ENCODE results near the gene SLC2A5. TPM values are rescaled to one million over a fixed set of nuclear protein-coding genes. Genes with fewer than 3 reads are reported as not detected.

The SLC2A5 gene
- total and polyA plus RNA-seq, 9 of the 15 experiments (the other 6 are each of a cell fraction or from before 2014, with no cell fraction given), result 0.08 TPM; not detected in 8

DNA sequence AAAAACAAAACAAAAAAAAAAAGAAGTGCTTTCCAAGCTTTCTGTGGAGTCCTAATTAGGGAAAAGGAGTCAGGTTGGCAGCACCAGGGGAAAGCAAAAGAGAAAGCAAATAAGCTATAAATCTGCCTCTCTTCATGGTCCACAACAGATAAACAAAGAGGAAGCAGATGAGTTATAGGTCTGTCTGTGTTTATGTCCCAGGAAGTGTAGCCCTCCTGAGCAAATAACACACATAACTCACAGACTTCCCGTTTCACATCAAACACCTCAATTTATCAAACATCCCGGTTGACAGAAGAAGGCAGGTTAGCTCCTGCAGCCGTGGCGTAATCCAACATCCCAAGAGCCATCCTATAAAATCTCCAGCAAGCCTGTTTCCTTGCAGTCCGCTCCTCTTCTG is 5.6 kb upstream of the SLC2A5 start (continued):
- TF ChIP-seq, protein P1, sequence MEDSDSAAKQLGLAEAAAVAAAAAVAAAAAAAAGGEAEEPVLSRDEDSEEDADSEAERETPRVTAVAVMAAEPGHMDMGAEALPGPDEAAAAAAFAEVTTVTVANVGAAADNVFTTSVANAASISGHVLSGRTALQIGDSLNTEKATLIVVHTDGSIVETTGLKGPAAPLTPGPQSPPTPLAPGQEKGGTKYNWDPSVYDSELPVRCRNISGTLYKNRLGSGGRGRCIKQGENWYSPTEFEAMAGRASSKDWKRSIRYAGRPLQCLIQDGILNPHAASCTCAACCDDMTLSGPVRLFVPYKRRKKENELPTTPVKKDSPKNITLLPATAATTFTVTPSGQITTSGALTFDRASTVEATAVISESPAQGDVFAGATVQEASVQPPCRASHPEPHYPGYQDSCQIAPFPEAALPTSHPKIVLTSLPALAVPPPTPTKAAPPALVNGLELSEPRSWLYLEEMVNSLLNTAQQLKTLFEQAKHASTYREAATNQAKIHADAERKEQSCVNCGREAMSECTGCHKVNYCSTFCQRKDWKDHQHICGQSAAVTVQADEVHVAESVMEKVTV (CRISPR knock-in tag; IDR thresholded peaks at IDR 0.05), result no peak
- TF ChIP-seq TRIM28 (IDR thresholded peaks at IDR 0.05) (no peak), C11orf30 (IDR thresholded peaks at IDR 0.05; ENCODE audit: low read depth) (no peak), CREB1 (IDR thresholded peaks at IDR 0.05) (no peak), CREB1 (CRISPR knock-in tag; IDR thresholded peaks at IDR 0.05) (no peak), ETV1 (tag; conservative IDR thresholded peaks at IDR 0.05; ENCODE audit: low read depth) (peak; percentile 87), HEY1 (CRISPR knock-in tag; IDR thresholded peaks at IDR 0.05; ENCODE audit: borderline replicate concordance) (no peak), ZBED1 (IDR thresholded peaks at IDR 0.05) (no peak), ZFP36 (IDR thresholded peaks at IDR 0.05; ENCODE audit: low read depth, low read length, partially characterized antibody) (no peak), NONO (IDR thresholded peaks at IDR 0.05; ENCODE audit: low read depth in 2 of 2, low read length in 1 of 2) (no peak)

DNA sequence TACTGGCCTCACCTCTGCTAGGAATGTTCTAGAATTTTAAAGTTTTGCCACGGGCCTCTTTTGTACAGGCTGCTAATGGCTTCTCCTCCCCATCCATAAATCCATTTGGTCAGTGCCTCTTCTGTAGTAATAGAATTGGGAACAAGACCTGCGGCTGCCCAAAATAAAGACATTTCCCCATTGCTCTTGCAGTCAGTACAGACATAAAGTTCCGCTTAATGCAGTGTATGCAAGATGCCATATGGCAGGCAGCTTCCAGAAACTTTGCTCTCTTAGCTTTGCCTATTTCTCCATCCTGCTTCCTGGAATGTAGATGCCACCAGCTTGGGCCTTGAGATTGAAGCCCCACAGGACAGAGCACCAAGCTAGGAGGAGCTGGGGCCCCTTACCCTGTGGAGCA is 3.7 kb upstream of the SLC2A5 start:
- FAIRE-seq, result no peak
- H4K20me1 ChIP-seq (replicated peaks; ENCODE audit: control insufficient read depth, insufficient read depth, low read length), result no peaks in the 10 kb centered on the region
- CTCF ChIA-PET (ENCODE audit: low intra/inter-chr PET ratio), result no interaction called here
- peaks cover 23 to 43% of the 10 kb centered on the region in 2 experiments; a peak in 4 of 5 replicates for H3K27me3 ChIP-seq (ENCODE audit: control insufficient read depth in 2 of 2, insufficient read depth in 2 of 2, low read length in 2 of 2)
- no peak for ATAC-seq
- intact Hi-C loops (cut with micrococcal nuclease), result no loop called here
- H3K9me1 ChIP-seq (ENCODE audit: control insufficient read depth, insufficient read depth, low read length), result no peaks in the 10 kb centered on the region
- no TSS peak for BruUV-seq (replicated peaks)
- 3% methylated on average over 3 of the region's 3 CpGs for WGBS (ENCODE audit: insufficient coverage, low coverage, missing lambda C conversion rate)
- no peak for DNase-seq (ENCODE audit: extremely low read depth in 1 of 4, low spot score in 3 of 4)
- no peak overlapping the region for H3K4me3 ChIP-seq
- no peak overlapping the region for H2AFZ ChIP-seq (ENCODE audit: low read depth, low read length)
- POLR2A ChIA-PET, result no interaction called here
- in situ Hi-C loops (cut with MboI), result no loop called here
- H3K79me2 ChIP-seq (ENCODE audit: control insufficient read depth, insufficient read depth, low read length), result no peaks in the 10 kb centered on the region
- H3K4me2 ChIP-seq (ENCODE audit: insufficient read depth, low read length), result no peak overlapping the region
- H3K36me3 ChIP-seq (ENCODE audit: control insufficient read depth, insufficient read depth, low read length), result no peaks in the 10 kb centered on the region
- H3K4me1 ChIP-seq (replicated peaks in 1 of 2; ENCODE audit: control insufficient read depth in 2 of 2, insufficient read depth in 2 of 2, low read length in 2 of 2), result peaks cover 0 to 10% of the 10 kb centered on the region in 2 experiments; a peak in 3 of 5 replicates
- no peak overlapping the region for H3K9ac ChIP-seq (ENCODE audit: insufficient read depth in 1 of 2, low read depth in 2 of 2, low read length in 2 of 2)
- H3K27ac ChIP-seq (ENCODE audit: extremely low read depth, low read depth, low read length), result no peak overlapping the region
- H3K9me3 ChIP-seq (replicated peaks; ENCODE audit: control insufficient read depth, insufficient read depth, low read depth, low read length), result no peaks in the 10 kb centered on the region
- TF ChIP-seq, protein P2, sequence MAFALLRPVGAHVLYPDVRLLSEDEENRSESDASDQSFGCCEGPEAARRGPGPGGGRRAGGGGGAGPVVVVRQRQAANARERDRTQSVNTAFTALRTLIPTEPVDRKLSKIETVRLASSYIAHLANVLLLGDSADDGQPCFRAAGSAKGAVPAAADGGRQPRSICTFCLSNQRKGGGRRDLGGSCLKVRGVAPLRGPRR (CRISPR knock-in tag; IDR thresholded peaks at IDR 0.05), result no peak
- TF ChIP-seq ETV5 (CRISPR knock-in tag; IDR thresholded peaks at IDR 0.05; ENCODE audit: low read depth) (no peak), ZNF197 (CRISPR knock-in tag; IDR thresholded peaks at IDR 0.05; ENCODE audit: low read depth) (no peak), ZNF324 (CRISPR knock-in tag; IDR thresholded peaks at IDR 0.05) (no peak), HNRNPL (IDR thresholded peaks at IDR 0.05; ENCODE audit: low read depth, low read length) (no peak), TEAD1 (CRISPR knock-in tag; IDR thresholded peaks at IDR 0.05) (no peak), EGR1 (conservative IDR thresholded peaks at IDR 0.05) (no peak)
- TF ChIP-seq, protein P3, sequence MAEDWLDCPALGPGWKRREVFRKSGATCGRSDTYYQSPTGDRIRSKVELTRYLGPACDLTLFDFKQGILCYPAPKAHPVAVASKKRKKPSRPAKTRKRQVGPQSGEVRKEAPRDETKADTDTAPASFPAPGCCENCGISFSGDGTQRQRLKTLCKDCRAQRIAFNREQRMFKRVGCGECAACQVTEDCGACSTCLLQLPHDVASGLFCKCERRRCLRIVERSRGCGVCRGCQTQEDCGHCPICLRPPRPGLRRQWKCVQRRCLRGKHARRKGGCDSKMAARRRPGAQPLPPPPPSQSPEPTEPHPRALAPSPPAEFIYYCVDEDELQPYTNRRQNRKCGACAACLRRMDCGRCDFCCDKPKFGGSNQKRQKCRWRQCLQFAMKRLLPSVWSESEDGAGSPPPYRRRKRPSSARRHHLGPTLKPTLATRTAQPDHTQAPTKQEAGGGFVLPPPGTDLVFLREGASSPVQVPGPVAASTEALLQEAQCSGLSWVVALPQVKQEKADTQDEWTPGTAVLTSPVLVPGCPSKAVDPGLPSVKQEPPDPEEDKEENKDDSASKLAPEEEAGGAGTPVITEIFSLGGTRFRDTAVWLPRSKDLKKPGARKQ (CRISPR knock-in tag; IDR thresholded peaks at IDR 0.05), result no peak
- TF ChIP-seq, protein P4, sequence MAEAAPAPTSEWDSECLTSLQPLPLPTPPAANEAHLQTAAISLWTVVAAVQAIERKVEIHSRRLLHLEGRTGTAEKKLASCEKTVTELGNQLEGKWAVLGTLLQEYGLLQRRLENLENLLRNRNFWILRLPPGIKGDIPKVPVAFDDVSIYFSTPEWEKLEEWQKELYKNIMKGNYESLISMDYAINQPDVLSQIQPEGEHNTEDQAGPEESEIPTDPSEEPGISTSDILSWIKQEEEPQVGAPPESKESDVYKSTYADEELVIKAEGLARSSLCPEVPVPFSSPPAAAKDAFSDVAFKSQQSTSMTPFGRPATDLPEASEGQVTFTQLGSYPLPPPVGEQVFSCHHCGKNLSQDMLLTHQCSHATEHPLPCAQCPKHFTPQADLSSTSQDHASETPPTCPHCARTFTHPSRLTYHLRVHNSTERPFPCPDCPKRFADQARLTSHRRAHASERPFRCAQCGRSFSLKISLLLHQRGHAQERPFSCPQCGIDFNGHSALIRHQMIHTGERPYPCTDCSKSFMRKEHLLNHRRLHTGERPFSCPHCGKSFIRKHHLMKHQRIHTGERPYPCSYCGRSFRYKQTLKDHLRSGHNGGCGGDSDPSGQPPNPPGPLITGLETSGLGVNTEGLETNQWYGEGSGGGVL (CRISPR knock-in tag; IDR thresholded peaks at IDR 0.05), result no peak
